NCI-H2081 treated with DMSO at 0.1 percent for 48 hours (cell line): ENCODE measurements around the gene THOC6.
"Not testable (repeated sequence)": the region's sequence is repeated elsewhere in the genome, so short reads cannot be mapped to it uniquely, and the experiment has no call there.

Experiments used
- DNase-seq: peaks from one replicate; lab custom pipeline; 2025; lab: John Stamatoyannopoulos, UW

The THOC6 gene

GRCh38 chr16:3072148-3072547, 48.3 kb downstream of the THOC6 start:
- DNase-seq = not testable (repeated sequence)

GRCh38 chr16:3072576-3073263, 48.9 kb downstream of the THOC6 start:
- DNase-seq = not testable (repeated sequence)

- no peak for DNase-seq
Measured at GRCh38 chr16:3073448-3073847, 49.6 kb downstream of the THOC6 start.

- DNase-seq = no peak
Measured at GRCh38 chr16:3074860-3075522, 51.2 kb downstream of the THOC6 start.

- DNase-seq = no peak
Measured at GRCh38 chr16:3075523-3075915, 51.7 kb downstream of the THOC6 start.

GRCh38 chr16:3075946-3076345, 52.1 kb downstream of the THOC6 start:
- not testable (repeated sequence) for DNase-seq

- DNase-seq = no peak
Measured at GRCh38 chr16:3076577-3076976, 52.7 kb downstream of the THOC6 start.
